ENCODE results near the gene ZNF225.
"Not testable (repeated sequence)": the region's sequence is repeated elsewhere in the genome, so short reads cannot be mapped to it uniquely, and the experiment has no call there.

Gene ZNF225

GRCh38 chr19:44164673-44165512 is 51.7 kb downstream of the ZNF225 start, which contains the start of gene ZNF226:
TSS of gene ZNF226 (plus strand) at chr19:44165100. CDS start at chr19:44170081, 4,981 bp downstream.
- H3K4me3 ChIP-seq (ENCODE audit: low read depth, low read length) = peak within 1 kb of the TSS; percentile 91
- no peaks in the 10 kb centered on the region for H3K27me3 ChIP-seq (ENCODE audit: insufficient read depth, low read depth, severe bottlenecking)
- H3K27ac ChIP-seq = peak within 1 kb of the TSS; percentile 65
- DNase-seq = peak; percentile 94
- peaks cover 22% of the 10 kb centered on the region for H3K36me3 ChIP-seq
- no peaks in the 10 kb centered on the region for H3K9me3 ChIP-seq (ENCODE audit: severe bottlenecking)
- TF ChIP-seq, protein P1, sequence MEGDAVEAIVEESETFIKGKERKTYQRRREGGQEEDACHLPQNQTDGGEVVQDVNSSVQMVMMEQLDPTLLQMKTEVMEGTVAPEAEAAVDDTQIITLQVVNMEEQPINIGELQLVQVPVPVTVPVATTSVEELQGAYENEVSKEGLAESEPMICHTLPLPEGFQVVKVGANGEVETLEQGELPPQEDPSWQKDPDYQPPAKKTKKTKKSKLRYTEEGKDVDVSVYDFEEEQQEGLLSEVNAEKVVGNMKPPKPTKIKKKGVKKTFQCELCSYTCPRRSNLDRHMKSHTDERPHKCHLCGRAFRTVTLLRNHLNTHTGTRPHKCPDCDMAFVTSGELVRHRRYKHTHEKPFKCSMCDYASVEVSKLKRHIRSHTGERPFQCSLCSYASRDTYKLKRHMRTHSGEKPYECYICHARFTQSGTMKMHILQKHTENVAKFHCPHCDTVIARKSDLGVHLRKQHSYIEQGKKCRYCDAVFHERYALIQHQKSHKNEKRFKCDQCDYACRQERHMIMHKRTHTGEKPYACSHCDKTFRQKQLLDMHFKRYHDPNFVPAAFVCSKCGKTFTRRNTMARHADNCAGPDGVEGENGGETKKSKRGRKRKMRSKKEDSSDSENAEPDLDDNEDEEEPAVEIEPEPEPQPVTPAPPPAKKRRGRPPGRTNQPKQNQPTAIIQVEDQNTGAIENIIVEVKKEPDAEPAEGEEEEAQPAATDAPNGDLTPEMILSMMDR (IDR thresholded peaks at IDR 0.05; ENCODE audit: low read depth, low read length) = no peak

- not testable (repeated sequence) for H3K9me3 ChIP-seq (ENCODE audit: severe bottlenecking); DNase-seq; H3K4me3 ChIP-seq (ENCODE audit: low read depth, low read length); H3K27ac ChIP-seq; H3K27me3 ChIP-seq (ENCODE audit: insufficient read depth, low read depth, severe bottlenecking)
- H3K36me3 ChIP-seq = peaks cover 70% of the 10 kb centered on the region
Observed at GRCh38 chr19:44170660-44171059, 57.5 kb downstream of the ZNF225 start.

GRCh38 chr19:44176590-44176989 is 63.4 kb downstream of the ZNF225 start:
- TF ChIP-seq, protein P1 (IDR thresholded peaks at IDR 0.05; ENCODE audit: low read depth, low read length) = no peak
- Histone ChIP-seq H3K27me3 (ENCODE audit: insufficient read depth, low read depth, severe bottlenecking) (no peaks in the 10 kb centered on the region), H3K27ac (no peak overlapping the region), H3K36me3 (peaks cover 55% of the 10 kb centered on the region), H3K9me3 (ENCODE audit: severe bottlenecking) (peaks cover 4% of the 10 kb centered on the region), H3K4me3 (ENCODE audit: low read depth, low read length) (no peak overlapping the region)
- no peak for DNase-seq

- peaks cover 15% of the 10 kb centered on the region for H3K36me3 ChIP-seq
- TF ChIP-seq, protein P1 (IDR thresholded peaks at IDR 0.05; ENCODE audit: low read depth, low read length) = no peak
- no peak overlapping the region for H3K4me3 ChIP-seq (ENCODE audit: low read depth, low read length)
- DNase-seq = no peak
- H3K9me3 ChIP-seq (ENCODE audit: severe bottlenecking) = peaks cover 4% of the 10 kb centered on the region
- no peak overlapping the region for H3K27ac ChIP-seq
- H3K27me3 ChIP-seq (ENCODE audit: insufficient read depth, low read depth, severe bottlenecking) = no peaks in the 10 kb centered on the region
Observed at GRCh38 chr19:44180968-44181367, 67.8 kb downstream of the ZNF225 start.

GRCh38 chr19:44182145-44182544 is 68.9 kb downstream of the ZNF225 start:
- TF ChIP-seq, protein P1 (IDR thresholded peaks at IDR 0.05; ENCODE audit: low read depth, low read length) = no peak
- H3K27me3 ChIP-seq (ENCODE audit: insufficient read depth, low read depth, severe bottlenecking) = no peaks in the 10 kb centered on the region
- H3K9me3 ChIP-seq (ENCODE audit: severe bottlenecking) = no peaks in the 10 kb centered on the region
- H3K4me3 ChIP-seq (ENCODE audit: low read depth, low read length) = no peak overlapping the region
- DNase-seq = no peak
- peaks cover 5% of the 10 kb centered on the region for H3K36me3 ChIP-seq
- H3K27ac ChIP-seq = no peak overlapping the region
